ENCODE results near the gene ADCY4.
"Not testable (repeated sequence)": the region's sequence is repeated elsewhere in the genome, so short reads cannot be mapped to it uniquely, and the experiment has no call there.

Gene ADCY4

DNA sequence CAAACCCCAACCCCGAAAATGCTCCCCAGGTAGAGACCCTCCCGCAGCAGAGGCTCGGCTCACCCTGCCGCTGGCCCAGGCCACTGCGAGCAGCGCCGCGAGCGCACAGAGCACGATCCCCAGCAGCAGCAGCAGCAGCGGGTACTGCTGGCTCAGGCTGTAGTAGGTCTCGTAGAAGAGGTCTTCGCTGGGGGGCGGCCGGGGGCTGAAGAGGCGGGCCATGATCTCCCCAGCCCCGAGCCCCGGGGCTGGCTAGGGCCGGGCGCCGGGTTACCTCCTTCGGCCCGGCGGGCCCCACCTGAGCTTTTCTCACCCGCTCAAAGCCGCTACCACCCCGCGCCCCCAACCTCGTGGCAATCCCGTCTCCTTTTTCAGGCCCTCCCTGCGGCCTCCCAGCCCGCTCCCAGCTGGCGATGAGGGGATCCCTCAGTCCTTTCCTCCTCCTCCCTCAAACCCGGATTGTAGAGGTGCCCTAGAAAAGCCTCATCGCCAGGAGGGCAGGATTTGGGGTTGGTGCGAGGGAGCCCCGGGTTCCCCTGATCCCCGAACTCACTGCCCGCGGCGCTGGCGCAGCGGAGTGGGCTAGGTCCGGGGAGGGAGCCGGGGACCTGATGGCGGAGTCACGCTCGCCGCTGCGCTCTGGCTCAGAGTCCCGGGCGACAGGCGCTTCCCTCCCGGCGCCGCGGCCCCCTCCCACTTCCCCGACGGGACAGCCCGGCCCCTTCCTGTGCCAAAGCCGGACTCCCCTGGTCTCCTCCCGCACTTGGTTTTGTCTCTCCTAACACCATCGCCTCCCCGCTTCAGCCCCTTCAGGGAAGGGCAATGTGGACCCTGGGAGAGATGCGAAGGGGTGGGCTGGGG, at the start of gene ADCY4:
Gene ADCY4 (minus strand): TSS at position 641 of the 861 bp plus-strand sequence. CDS start 419 bp downstream, at position 222.
- DNase-seq (ENCODE audit: low spot score): no peak

- DNase-seq (ENCODE audit: low spot score): no peak
Observed at GRCh38 chr14:24384169-24384568, 49.3 kb upstream of the ADCY4 start.

GRCh38 chr14:24382064-24382371, 47.1 kb upstream of the ADCY4 start:
- DNase-seq (ENCODE audit: low spot score): no peak

DNA sequence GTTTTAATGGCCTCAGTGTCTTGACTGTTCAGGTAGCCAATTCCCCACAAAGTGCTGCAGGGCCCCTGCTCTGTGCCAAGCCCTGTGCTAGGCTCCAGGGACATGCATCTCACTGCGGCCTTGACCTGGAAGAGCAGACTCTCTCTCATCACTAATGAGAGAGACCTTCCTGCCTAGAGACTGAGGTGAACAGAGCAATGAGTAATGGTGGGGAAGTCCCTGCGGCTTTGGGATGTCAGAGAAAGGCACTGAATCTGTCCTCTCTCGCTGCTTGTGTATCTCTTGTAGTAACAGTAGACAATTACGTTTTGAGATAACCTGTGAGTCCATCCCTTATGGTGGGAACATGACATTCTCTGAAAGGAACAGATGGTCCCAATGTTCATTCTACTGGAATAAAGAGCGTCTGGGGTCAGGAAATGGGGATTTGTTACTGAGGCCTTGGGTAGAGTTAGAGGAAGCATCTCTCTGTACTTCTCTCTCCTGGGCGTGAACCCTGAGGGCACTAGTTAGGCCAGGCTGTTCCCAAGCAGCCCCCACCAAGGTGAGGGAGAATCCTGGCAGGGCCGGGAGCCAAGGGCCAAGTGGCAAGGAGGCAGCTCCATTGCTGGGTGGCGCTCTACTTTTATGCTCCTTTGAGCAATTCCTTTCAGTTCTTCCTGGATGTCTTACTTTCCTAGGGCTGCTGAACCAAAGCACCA, 46.6 kb upstream of the ADCY4 start:
- no peak for DNase-seq (ENCODE audit: low spot score)

- DNase-seq (ENCODE audit: low spot score): no peak
Observed at GRCh38 chr14:24379907-24380730, 45.2 kb upstream of the ADCY4 start.

DNA sequence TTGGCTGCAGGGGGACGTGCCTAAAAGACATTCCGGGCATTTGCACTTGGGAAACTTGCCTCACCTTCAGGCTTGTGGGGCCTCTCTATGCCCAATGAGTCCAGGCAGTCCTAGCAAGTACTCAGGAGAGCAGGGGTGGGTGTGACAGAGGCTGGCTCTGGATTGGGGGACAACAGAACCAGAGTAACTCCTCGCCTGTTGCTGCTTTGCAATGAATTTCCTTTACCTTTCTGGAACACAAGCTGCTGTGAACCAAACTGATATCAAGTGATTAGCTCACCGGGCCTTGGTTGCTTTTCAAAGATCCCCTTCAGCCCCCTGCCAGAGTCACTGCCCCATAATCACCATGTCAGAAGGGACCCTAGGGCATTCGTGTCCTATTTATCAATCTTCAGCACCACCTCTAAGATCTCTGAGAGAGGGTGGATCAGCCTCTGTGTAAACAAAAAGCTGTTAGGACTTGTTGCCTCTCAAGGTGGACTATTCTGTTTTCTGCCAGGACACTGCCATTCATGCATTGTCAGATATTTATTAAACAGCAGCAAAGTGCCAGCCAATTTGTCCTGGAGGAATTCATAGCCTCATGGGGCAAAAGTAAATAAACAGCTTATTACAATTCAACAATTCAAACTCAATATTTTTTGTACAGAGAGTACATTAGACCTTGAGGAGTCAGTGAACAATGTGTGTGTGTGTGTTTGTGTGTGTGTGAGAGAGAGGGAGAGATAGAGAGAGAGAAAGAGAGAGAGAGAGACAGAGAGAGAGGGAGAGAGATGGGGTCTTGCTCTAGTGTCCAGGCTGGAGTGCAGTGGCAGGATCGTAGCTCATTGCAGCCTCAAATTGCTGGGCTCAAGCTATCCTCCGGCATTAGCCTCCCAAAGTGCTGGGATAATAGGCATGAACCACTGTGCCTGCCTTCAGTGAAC, 44.4 kb upstream of the ADCY4 start:
- no peak for DNase-seq (ENCODE audit: low spot score)

- no peak for DNase-seq (ENCODE audit: low spot score)
Observed at GRCh38 chr14:24378327-24378726, 43.5 kb upstream of the ADCY4 start.

DNA sequence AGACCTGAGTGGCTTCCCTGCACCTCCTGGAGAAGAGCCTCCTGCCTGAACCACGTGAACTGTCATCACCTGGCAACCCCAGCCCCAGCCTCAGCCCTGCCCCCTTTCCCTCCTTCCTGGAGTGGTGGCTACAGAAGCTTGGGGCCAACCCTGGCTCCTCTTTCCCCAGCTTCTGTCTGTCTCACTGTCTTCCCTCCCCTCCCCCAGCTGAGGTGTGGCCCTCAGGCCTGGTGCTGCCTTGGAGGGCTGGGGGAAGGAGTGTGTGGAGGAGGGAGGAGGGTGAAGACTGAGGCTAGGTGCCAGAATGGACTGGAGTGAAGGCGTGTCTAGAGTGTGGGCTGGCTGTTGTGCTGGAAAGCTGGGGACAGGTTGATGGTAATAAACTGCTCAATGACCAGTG, 42.8 kb upstream of the ADCY4 start:
- no peak for DNase-seq (ENCODE audit: low spot score)

DNA sequence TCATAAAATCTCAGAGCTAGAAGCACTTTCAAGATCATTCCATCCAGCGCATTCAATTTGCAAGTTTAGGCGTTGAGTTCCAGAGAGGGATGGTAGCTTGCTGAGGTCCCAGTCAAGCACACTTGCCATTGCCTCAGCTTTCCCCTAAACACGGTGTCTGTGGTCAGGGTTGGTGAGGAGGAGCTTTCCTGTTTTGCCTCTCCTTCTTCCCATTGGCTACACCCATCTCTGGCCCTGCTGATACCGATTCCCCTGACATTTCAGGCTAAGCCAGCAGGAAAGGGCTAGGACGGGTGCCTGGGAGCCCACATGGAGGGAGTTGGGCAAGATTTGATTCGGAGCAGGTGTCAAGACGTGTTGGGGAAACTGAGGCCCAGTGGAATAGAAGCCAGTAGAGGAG, 42.3 kb upstream of the ADCY4 start:
- no peak for DNase-seq (ENCODE audit: low spot score)

DNA sequence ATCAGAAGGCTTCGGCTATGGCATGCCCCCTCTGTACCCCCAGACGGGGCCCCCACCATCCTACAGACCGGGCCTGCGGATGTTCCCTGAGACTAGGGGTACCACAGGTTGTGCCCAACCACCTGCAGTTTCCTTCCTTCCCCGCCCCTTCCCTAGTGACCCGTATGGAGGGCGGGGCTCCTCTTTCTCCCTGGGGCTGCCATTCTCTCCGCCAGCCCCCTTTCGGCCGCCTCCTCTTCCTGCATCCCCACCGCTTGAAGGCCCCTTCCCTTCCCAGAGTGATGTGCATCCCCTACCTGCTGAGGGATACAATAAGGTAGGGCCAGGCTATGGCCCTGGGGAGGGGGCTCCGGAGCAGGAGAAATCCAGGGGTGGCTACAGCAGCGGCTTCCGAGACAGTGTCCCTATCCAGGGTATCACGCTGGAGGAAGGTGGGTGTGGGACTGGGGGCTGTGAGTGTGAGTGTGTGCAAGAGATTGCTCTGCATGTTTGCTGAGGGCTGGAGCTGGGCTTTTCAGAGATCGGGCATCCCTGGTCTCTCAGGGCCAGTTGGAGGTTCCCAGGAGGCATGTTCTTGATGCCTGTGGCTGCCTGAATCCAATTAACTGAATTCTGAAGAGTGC, 41.7 kb upstream of the ADCY4 start:
- DNase-seq (ENCODE audit: low spot score): no peak

- no peak for DNase-seq (ENCODE audit: low spot score)
Observed at GRCh38 chr14:24372701-24373416, 38.0 kb upstream of the ADCY4 start.

GRCh38 chr14:24371605-24372004, 36.7 kb upstream of the ADCY4 start:
- DNase-seq (ENCODE audit: low spot score): not testable (repeated sequence)

GRCh38 chr14:24370748-24371147, 35.9 kb upstream of the ADCY4 start:
- DNase-seq (ENCODE audit: low spot score): no peak

GRCh38 chr14:24369907-24370687, 35.2 kb upstream of the ADCY4 start:
- DNase-seq (ENCODE audit: low spot score): no peak

GRCh38 chr14:24369463-24369862, 34.6 kb upstream of the ADCY4 start:
- DNase-seq (ENCODE audit: low spot score): no peak

DNA sequence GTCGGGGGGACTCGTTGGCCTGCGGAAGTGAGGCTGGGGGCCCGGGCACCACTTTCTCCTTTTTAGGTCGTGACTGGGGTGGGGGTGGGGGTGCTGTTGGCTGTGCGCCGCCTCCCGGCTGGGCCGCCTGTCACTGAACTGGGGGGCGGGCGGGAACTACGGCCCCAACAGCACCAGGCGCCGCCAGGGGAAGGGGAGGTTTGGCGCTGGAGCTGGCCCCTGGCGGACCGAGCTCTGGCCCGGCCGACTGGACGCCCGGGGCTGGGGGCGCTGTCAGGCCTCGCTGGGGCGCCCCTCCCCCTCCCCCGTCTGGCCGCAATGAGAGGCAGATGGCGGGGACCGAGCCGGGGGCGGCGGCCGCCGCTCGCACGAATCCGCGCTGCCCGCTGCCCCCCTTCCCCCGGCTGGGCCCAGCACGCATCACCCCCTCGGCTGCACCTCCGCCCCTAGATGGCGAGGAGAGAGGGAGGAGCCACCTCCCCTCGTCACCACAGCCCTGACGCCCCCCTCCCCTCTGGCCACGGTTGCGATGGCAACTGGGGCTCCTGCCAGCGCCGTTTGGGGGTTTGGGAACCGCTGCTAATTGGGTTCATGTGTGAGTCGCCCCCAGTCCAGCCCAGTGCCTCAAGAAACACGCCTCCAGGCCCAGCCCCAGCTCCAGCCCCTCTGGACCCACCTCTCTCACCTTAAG, 33.8 kb upstream of the ADCY4 start:
- DNase-seq (ENCODE audit: low spot score): no peak

GRCh38 chr14:24368212-24368561, 33.3 kb upstream of the ADCY4 start:
- no peak for DNase-seq (ENCODE audit: low spot score)

DNA sequence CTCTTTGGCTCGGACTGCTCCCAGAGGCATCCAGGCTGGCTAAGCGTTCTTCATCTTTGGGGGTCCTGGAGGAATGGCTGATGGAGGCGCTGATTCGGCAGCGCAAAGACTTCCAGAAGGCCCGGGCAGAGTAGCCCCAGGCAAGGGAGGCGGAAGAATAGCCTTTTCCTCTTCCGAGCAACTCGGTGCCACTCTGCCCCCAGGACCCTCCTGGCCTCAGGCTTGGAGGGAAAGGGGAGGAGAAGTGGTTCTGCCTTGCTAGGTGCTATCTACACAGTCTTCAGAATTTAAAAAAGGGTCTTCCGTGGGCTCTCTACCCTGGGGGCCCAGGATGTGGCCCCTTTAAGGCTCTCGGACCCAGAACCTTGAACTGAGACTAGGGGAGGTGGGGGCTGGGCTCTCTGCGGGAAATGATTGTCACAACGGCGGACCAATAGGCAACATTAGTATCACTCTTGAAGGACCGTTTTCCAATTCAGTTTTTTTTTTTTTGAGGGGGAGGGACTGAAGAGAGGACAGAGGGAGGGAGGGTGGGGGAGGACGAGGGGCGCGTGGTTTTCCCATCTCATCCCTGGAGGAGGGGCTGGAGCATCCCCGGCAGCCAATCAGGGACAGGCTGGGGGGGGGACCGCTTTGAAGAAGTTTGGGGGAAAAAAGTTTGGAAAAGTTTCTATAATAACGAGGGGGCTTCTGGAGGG, 32.8 kb upstream of the ADCY4 start, which contains the start of gene NFATC4:
Gene NFATC4 (plus strand): TSS at position 671 of the 698 bp plus-strand sequence. CDS start 157 bp downstream, outside the sequence.
- DNase-seq (ENCODE audit: low spot score): no peak
